ENCODE data around the gene ADGRL1.
"Not testable (repeated sequence)": the region's sequence is repeated elsewhere in the genome, so short reads cannot be mapped to it uniquely, and the experiment has no call there.

ADGRL1 gene

DNA sequence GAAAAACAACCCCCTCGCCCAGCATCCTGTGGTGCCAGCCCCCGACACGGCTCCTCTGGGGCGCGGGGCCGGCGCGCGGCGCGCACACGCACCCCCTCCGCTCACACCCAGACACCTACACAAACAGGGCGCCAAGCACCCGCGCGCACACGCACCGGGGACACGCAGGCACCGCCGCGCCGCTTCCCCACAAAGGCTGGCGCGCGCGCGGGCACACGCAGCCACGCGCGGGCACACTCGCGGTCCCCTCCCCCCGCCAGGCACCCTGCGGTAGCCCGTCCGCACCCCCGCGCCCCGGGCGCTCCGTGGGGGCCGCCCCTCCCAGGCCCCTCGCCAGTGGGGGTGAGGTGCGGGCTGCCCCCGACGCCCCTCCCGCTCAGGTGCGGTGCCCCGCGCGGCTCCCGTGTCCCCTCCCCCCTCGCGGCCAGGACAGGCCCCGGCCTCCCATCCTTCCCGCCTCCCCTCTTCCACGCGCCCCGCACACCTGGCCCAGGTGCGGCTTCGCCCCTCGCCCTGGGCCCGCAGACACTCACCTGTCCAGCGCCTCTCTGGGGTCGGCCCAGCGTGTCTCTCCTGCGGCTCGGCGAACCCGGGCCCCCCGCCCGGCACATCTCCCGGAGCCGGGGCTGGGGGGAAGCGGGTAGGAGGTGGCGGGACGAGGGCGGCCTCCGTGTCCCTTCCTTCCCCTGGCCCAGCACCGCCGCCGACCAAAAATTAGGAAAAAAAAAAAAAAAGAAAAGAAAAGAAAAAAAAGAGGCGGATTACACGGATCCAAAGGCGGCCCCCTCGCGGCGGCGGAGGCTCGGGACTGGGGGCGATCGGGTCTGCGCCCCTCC, at the start of gene ADGRL1:
Gene ADGRL1 (minus strand): TSS at position 718 of the 836 bp plus-strand sequence. CDS start 22,567 bp downstream, outside the sequence.
- not testable (repeated sequence) for DNase-seq

GRCh38 chr19:14255316-14255715, 49.3 kb upstream of the ADGRL1 start:
- not testable (repeated sequence) for DNase-seq

DNA sequence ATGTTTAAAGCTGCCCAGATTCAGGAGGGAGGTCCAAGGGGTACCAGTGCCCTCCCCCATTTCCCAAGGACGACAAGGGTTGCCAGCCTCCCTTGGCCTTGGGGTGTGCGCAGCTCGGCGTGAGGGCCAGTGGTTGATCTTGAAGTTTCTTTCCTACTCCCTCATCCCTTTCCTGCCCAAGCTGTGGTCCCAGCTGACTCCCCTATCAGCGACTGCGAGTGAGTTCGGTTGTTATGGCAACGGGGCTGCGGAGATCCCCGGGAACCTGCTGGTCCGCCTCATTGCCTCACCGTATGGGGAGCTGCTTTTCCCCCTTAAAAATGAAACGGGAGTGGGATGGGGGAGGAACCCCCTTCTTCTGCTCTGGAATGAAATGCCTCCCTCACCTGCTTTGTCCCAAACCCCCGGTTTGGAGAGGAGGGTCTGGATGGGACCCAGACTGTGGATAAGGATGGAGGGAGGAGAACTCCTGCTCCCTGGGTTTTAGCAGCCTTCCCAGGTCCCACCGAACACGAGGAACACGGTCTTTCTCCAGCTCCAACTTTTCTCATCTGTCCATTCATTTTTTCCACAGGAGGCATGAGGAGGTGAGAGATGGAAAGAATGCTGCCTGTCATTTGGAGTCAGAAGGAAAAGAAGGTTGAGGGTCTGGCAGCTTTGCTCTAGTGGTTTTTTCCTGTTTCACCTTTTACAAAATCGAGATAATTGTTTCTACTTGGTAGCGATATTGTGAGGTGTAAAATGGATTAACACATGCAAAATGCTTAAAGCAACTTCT, 48.0 kb upstream of the ADGRL1 start:
- not testable (repeated sequence) for DNase-seq

DNA sequence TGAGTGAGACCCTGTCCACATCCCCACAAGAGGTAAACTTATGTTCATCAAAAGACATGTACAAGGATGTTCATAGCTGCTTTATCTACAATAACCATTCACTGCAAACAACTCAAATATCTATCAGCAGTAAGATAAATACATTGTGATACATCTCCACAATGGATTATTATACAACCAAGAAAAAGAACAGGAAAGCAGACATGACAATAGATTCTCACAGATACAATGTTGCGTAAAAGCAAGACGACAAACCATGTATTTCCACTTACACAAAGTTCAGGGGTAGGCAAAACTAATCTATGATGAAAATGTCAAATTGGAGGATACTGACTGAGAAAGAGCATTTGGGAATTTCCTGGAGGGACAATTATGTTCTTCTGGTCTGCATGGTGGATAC, 46.2 kb upstream of the ADGRL1 start:
- not testable (repeated sequence) for DNase-seq

DNA sequence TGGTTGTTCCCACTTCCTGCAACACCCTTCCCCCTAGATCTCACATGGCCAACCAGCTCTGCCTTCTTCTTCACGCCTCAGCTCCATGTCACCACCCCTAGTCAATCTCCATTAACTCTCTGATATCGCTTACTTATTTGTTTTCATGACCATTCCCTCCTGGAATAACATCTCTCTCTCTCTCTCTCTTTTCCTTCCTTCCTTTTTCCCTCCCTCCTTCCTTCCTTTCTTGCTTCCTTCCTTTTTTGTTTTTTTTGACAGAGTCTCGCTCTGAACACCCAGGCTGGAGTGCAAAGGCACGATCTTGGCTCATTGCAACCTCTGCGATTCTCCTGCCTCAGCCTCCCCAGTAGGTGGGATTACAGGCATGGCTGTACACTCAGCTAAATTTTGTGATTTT, 44.9 kb upstream of the ADGRL1 start:
- no peak for DNase-seq

DNA sequence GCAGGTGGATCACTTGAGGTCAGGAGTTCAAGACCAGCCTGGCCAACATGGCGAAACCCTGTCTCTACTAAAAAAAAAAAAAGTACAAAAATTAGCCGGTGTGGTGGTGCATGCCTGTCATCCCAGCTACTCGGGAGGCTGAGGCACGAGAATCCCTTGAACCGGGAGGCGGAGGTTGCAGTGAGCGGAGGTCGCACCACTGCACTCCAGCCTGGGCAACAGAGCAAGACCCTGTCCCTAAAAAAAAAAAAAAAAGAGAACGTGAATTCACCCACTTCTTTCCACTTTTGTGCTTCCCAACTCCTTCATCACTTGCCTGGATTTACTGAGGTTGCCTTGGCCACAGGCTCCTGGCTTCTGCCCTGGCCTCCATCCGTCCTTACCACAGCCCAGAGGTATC, 44.3 kb upstream of the ADGRL1 start:
- not testable (repeated sequence) for DNase-seq

DNA sequence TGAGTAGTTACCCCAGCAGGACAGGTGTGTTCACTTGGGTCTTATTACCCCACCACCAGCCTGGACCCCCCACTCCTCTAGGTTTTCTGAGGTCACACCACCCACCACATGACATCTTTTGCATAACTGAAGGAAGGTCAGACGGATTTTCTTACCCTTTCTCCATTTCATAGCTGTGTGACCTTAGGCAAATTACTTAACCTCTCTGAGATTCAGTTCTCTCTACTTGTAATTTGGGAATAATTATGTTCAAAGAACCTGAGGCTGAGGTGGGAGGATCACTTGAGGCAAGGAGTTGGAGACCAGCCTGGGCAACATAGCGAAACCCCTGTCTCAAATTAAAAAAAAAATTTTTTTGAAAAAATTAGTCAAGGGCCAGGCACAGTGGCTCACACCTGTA, 43.9 kb upstream of the ADGRL1 start:
- not testable (repeated sequence) for DNase-seq

DNA sequence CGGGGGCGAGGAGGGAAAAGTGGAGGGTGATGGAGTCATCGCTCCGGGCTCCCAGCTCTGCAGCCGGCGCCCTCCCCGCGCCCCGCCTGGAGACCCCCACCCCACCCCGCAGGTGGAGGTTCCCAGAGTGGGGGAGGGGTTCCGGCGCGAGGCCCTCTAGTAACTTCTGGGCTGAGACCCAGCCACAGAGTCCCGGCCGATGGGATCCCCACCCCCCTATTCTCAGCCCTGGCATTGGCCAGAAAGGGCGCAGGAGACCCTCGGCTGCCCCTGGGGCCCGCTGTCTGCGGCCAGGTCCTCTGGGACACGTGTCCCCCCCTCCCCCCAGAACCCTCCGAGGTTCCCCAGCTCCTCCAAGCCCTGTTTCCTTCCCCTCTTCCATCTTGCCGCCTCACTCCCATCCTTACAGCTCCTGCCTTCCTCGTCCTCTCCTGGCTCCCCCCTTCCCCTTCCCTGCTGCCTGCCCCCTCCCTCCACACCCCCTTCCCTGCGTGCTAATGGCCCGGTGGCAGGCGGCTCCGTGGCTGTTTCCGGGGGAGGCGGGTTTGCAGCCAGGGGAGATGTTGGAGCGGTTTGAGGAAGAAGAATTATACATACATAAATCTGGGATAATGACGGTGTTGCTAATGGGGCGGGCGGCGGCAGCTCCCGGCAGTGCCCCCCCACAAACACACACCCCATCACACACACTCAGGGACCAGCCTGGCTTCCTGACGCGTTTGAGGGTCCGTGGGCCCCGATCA, 43.2 kb upstream of the ADGRL1 start:
- peak; percentile 9 for DNase-seq

GRCh38 chr19:14248578-14249011, 42.6 kb upstream of the ADGRL1 start:
- peak; percentile 20 for DNase-seq

GRCh38 chr19:14247548-14248471, 41.8 kb upstream of the ADGRL1 start:
- DNase-seq: not testable (repeated sequence)

GRCh38 chr19:14247205-14247547, 41.2 kb upstream of the ADGRL1 start:
- DNase-seq: not testable (repeated sequence)

DNA sequence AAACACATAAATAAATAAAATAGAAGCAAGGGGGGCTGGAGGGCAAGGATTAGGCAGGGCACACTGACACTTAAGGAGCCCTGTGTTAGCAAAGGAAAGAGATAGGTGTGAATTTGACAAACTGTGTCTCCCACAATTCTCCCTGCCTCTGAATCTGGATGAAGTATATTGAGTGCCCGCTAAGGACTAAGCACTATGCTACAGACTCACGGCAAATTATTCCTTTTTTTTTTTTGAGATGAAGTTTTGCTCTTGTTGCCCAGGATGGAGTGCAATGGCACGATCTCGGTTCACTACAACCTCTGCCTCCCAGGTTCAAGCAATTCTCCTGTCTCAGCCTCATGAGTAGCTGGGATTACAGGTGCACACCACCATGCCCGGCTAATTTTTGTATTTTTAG, 38.4 kb upstream of the ADGRL1 start:
- DNase-seq: not testable (repeated sequence)

DNA sequence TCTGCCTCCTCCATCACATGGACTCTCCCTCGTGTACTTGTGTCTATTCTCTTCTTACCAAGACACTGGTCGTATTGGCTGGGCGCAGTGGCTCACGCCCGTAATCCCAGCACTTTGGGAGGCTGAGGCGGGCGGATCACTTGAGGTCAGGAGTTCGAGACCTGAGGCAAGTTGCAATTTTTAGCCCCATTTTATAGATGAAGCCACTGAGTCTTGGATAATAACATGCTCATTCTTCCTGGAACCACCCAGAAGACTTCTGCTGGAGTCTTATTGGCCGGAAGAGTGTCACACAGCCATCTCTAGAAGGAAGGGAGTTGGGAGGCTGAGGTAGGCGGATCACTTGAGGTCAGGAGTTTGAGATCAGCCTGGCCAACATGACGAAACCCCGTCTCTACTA, 37.7 kb upstream of the ADGRL1 start:
- DNase-seq: not testable (repeated sequence)

- DNase-seq: no peak
Observed at GRCh38 chr19:14237014-14237941, 31.3 kb upstream of the ADGRL1 start.

DNA sequence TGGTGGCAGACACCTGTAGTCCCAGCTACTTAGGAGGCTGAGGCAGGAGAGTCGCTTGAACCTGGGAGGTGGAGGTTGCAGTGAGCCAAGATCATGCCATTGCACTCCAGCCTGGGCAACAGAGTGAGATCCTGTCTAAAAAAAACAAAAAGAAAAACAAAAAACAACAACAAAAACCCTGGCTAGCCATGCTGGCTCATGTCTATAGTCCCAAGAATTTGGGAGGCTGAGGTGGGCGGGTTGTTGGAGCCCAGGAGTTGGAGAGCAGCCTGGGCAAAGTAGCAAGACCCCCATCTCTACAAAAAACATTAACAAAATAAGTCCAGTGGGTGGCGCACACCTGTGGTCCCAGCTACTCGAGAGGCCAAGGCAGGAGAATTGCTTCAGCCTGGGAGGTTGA, 27.0 kb upstream of the ADGRL1 start:
- not testable (repeated sequence) for DNase-seq

- not testable (repeated sequence) for DNase-seq
Observed at GRCh38 chr19:14228446-14229071, 22.6 kb upstream of the ADGRL1 start.

DNA sequence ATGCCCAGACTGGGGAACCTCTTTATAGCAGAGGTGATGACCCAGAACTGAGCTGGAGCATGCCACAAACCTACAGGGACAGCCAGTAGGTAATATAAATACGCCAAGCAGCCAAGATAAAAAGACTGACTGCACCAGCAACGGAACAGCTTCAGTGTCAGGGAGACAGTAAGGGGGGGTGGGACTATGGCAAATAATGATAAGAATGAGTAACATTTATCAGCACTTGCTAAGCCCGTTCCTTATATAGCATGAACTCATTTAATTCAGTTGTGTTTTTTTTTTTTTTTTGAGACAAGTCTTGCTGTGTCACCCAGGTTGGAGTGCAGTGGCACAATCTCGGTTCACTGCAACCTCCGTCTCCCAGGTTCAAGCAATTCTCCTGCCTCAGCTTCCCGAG, 20.5 kb upstream of the ADGRL1 start:
- DNase-seq: not testable (repeated sequence)

- DNase-seq: no peak
Observed at GRCh38 chr19:14222886-14223285, 16.9 kb upstream of the ADGRL1 start.

DNA sequence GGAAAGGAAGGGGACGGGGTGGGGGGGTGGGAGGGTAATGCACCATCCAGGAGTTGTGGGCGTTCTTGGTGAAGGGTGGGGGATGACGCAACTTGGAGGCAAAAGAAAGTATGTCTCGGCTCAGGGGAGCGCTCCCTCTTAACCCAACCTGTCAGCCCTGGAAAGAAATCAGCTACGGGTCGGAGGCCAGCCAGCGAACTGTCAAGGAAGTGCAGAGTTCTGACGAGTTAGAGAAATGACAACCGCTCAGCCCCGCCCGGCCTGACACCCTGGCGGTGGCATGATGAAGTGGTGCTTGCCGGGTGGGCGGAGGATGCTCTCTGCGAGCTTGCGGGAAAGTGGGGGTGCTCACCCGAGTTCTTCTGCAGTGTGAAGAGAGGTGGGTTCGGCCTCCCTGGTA, 15.4 kb upstream of the ADGRL1 start:
- peak; percentile 63 for DNase-seq

- DNase-seq: no peak
Observed at GRCh38 chr19:14218620-14219330, 12.8 kb upstream of the ADGRL1 start.

Data from activated CD4-positive, alpha-beta T cell treated with anti-CD3 and anti-CD28 coated beads for 1 hour (primary cell).